ENCODE results near the gene ACAD8. TPM values are rescaled to one million over a fixed set of nuclear protein-coding genes. Genes with fewer than 3 reads are reported as not detected.

The ACAD8 gene
- 28.6 TPM for total RNA-seq

DNA sequence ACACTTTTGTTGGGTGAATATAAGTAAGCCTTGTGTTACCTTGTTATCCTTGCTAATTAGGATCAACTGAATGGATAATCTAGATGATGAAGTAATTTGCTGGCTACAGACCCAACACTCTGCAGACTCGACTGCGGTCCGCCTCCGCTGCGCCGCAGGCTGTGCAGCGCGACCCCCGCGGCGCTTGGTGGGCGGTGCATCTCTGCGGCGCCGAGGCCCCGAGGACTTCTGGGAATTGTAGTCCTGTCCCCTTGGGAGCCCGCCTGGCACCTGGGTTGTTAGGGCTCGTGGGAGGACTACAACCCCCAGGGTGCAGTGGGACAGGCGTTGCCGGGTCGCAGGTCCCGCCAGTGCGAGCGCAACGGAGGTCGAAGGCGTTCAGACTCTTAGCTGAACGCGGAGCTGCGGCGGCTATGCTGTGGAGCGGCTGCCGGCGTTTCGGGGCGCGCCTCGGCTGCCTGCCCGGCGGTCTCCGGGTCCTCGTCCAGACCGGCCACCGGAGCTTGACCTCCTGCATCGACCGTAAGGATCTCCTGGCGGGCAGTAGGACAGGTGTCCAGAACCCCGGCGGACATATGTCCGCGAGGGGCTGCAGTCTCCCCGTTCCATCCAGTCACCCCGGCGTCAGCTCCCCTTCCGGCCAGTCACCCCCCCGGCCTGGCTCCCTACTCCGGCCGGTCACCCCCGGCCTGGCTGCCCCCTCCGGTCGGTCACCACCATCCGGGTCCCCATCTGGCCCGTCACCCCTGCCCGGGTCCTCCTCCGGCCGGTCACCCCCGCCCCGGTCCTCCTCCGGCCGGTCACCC is at the start of gene ACAD8, which contains the start of gene THYN1:
TSS of gene ACAD8 (plus strand) at position 381 of the 806 bp plus-strand sequence. CDS start at position 414, 33 bp downstream.
TSS of gene THYN1 (minus strand) at position 165 of the 806 bp plus-strand sequence. CDS start 470 bp downstream, outside the sequence.
- DNase-seq (ENCODE audit: low spot score in 2 of 2) = peak; percentile 83 to 98
- peaks cover 10 to 29% of the 10 kb centered on the region in 2 donors for H3K36me3 ChIP-seq
- peak within 1 kb of the TSS; percentile 44 to 45 for H3K27ac ChIP-seq
- H3K4me3 ChIP-seq = peak within 1 kb of the TSS; percentile 82 to 84
- intact Hi-C loops (cut with DNase I) = loop anchor here (1.0 to 5.0 kb wide), 3 partner anchors 29 to 301 kb away; partner anchors contain the start of genes GLB1L2 and VPS26B
- H3K9me3 ChIP-seq = no peaks in the 10 kb centered on the region
- no peaks in the 10 kb centered on the region for H3K27me3 ChIP-seq
- TF ChIP-seq, protein P1, sequence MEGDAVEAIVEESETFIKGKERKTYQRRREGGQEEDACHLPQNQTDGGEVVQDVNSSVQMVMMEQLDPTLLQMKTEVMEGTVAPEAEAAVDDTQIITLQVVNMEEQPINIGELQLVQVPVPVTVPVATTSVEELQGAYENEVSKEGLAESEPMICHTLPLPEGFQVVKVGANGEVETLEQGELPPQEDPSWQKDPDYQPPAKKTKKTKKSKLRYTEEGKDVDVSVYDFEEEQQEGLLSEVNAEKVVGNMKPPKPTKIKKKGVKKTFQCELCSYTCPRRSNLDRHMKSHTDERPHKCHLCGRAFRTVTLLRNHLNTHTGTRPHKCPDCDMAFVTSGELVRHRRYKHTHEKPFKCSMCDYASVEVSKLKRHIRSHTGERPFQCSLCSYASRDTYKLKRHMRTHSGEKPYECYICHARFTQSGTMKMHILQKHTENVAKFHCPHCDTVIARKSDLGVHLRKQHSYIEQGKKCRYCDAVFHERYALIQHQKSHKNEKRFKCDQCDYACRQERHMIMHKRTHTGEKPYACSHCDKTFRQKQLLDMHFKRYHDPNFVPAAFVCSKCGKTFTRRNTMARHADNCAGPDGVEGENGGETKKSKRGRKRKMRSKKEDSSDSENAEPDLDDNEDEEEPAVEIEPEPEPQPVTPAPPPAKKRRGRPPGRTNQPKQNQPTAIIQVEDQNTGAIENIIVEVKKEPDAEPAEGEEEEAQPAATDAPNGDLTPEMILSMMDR (IDR thresholded peaks at IDR 0.05) = peak in 2 of 3 experiments; percentile 31 to 45
- peaks cover 0 to 15% of the 10 kb centered on the region in 2 donors for H3K4me1 ChIP-seq

DNA sequence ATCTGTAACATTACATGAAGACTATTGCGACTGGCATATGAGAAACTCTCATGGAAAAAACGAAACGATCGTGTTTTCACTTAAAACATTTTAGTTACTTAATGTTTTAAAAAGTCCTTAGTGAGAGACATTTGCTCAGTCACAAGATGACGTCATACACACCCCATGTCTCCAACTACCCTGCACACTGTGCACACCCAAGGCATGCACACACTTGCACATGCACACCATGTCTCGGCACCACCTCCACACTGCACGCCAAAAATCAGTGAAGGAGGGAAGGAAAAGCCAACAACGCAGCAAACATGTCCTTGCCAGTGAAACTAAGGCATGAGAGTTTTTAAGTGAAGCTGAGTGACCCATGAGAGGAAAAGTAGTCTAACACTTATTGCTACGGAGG is 47.6 kb upstream of the ACAD8 start:
- H3K4me1 ChIP-seq = no peaks in the 10 kb centered on the region
- intact Hi-C loops (cut with DNase I) = no loop called here
- no peak overlapping the region for H3K4me3 ChIP-seq
- TF ChIP-seq, protein P1 (IDR thresholded peaks at IDR 0.05) = no peak
- peaks cover 24 to 57% of the 10 kb centered on the region in 2 donors for H3K36me3 ChIP-seq
- H3K9me3 ChIP-seq = no peaks in the 10 kb centered on the region
- DNase-seq (ENCODE audit: low spot score in 2 of 2) = no peak
- no peaks in the 10 kb centered on the region for H3K27me3 ChIP-seq
- no peak overlapping the region for H3K27ac ChIP-seq

DNA sequence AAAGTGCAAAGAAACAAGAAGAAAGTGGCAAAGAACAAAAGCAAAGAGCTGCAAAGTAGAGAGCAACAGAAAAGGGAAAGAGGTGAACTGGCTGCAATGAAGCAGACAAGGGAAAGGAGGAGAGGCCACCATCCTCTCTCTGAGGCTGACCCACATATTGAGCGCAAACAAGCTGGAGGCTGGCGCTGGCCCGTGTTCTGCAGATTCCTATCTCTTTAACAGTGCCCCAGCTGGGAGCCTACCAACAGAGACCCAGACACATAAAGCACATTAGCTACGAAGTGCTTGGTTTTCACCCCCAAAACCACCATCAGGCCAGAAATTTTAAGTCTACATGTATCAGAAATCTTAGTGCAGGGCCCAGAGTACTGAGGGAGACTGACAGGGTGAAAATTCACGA is 47.2 kb upstream of the ACAD8 start:
- no peak for DNase-seq (ENCODE audit: low spot score in 2 of 2)
- intact Hi-C loops (cut with DNase I) = no loop called here
- no peaks in the 10 kb centered on the region for H3K27me3 ChIP-seq
- TF ChIP-seq, protein P1 (IDR thresholded peaks at IDR 0.05) = no peak
- no peaks in the 10 kb centered on the region for H3K9me3 ChIP-seq
- H3K36me3 ChIP-seq = peaks cover 24 to 53% of the 10 kb centered on the region in 2 donors
- H3K27ac ChIP-seq = no peak overlapping the region
- H3K4me1 ChIP-seq = no peaks in the 10 kb centered on the region
- H3K4me3 ChIP-seq = no peak overlapping the region

DNA sequence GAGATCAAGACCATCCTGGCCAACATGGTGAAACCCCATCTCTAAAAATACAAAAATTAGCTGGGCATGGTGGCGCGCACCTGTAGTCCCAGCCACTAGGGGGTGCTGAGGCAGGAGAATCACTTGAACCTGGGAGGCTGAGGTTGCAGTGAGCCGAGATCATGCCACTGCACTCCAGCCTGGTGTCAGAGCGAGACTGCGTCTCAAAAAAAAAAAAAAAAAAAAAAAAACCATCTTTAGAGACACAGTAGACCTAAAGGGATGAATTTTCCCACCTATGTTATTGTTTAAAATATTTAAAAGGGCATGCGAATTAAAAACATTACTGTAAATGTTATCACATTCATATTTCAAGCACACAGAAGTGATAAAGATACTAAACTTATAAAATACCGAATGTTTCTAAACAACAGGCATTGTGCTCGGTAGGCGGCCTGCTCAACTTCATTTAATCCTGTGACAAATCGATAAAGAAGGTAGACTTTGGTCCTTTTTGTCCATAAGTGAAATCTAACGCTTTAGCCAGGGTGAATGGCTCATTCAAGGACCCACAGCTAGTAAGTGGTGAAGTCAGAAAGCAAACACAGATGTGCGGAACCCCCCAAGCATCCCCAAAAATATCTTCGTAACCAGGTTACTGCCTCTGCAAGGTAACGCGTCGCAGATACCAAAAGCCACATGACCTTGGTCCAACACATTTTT is 45.7 kb upstream of the ACAD8 start:
- H3K27ac ChIP-seq = no peak overlapping the region
- no peaks in the 10 kb centered on the region for H3K9me3 ChIP-seq
- intact Hi-C loops (cut with DNase I) = no loop called here
- H3K4me3 ChIP-seq = no peak overlapping the region
- H3K27me3 ChIP-seq = no peaks in the 10 kb centered on the region
- H3K36me3 ChIP-seq = peaks cover 15 to 39% of the 10 kb centered on the region in 2 donors
- H3K4me1 ChIP-seq = no peaks in the 10 kb centered on the region
- TF ChIP-seq, protein P1 (IDR thresholded peaks at IDR 0.05) = peak in 2 of 3 experiments; percentile 49 to 69
- no peak for DNase-seq (ENCODE audit: low spot score in 2 of 2)

DNA sequence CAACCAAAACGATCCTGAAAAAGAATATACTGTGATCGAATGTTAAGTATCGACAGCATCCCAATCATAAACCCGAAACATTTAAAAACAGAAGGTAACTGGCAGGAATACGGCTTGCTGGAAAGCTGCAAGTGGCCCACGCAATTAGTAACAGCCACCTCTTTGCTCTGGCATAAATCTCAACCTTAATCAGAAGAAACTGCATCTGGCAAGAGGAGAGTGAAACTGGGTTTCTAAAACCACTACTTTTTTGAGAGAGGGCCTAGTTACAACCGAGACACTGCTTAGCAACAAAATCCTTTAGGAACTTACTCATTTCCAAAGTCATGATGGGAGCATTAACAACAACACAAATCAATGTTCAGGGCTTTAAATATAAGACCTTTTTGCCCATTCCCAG is 37.5 kb upstream of the ACAD8 start:
- Histone ChIP-seq H3K27me3 (no peaks in the 10 kb centered on the region), H3K4me3 (no peak overlapping the region), H3K4me1 (no peaks in the 10 kb centered on the region), H3K27ac (no peak overlapping the region), H3K9me3 (no peaks in the 10 kb centered on the region), H3K36me3 (peaks cover 0 to 3% of the 10 kb centered on the region in 2 donors)
- DNase-seq (ENCODE audit: low spot score in 2 of 2) = no peak
- TF ChIP-seq, protein P1 (IDR thresholded peaks at IDR 0.05) = no peak
- intact Hi-C loops (cut with DNase I) = no loop called here
